HepG2 (cell line): ENCODE data around the gene WNT5B. TPM values are rescaled to one million over a fixed set of nuclear protein-coding genes. Genes with fewer than 3 reads are reported as not detected.

Source experiments
- ATF7 ChIP-seq, 2 experiments: fragments of 450-650 bp in 1 of 2; sonication (generic) in 1 of 2; formaldehyde crosslinking in 1 of 2; IDR thresholded peaks; 2 replicates each; pipeline versions ENCODE4 v1.4.0 to v1.6.1; 2016 to 2020; ENCODE audit warnings: antibody characterized with exemption in 1 of 2, mild to moderate bottlenecking in 1 of 2, missing genetic modification reagents in 1 of 2
- BRF2 ChIP-seq: sonication (generic); formaldehyde crosslinking; IDR thresholded peaks from 2 replicates; pipeline ENCODE4 v1.8.1; 2022; ENCODE audit warnings: mild to moderate bottlenecking, missing genetic modification reagents
- GABPB1 ChIP-seq: IDR thresholded peaks from 2 replicates; pipeline ENCODE4 v1.6.1; 2016; ENCODE audit warnings: mild to moderate bottlenecking, missing genetic modification reagents, moderate library complexity, missing compliant biosample characterization
- IRX3 ChIP-seq: sonication (generic); formaldehyde crosslinking; IDR thresholded peaks from 2 replicates; pipeline ENCODE4 v1.8.1; 2023; ENCODE audit warnings: mild to moderate bottlenecking, low read depth, missing genetic modification reagents, borderline replicate concordance
- JUN ChIP-seq: sonication (generic); formaldehyde crosslinking; IDR thresholded peaks from 2 replicates; pipeline ENCODE4 v1.4.0; 2020; ENCODE audit warnings: mild to moderate bottlenecking, missing genetic modification reagents
- KLF15 ChIP-seq: sonication (generic); formaldehyde crosslinking; IDR thresholded peaks from 2 replicates; pipeline ENCODE4 v1.8.1; 2023; ENCODE audit warnings: borderline replicate concordance, mild to moderate bottlenecking, inconsistent platforms, missing genetic modification reagents, mixed read lengths
- MAFG ChIP-seq: sonication (generic); formaldehyde crosslinking; IDR thresholded peaks from 2 replicates; pipeline ENCODE4 v1.5.1; 2020; ENCODE audit warnings: mild to moderate bottlenecking, missing genetic modification reagents
- MTF2 ChIP-seq: sonication (generic); formaldehyde crosslinking; IDR thresholded peaks from 2 replicates; pipeline ENCODE4 v1.5.0; 2020; ENCODE audit warnings: missing genetic modification reagents, borderline replicate concordance
- NFIB ChIP-seq: sonication (generic); formaldehyde crosslinking; IDR thresholded peaks from 2 replicates; pipeline ENCODE4 v1.9.0; 2021; ENCODE audit warnings: missing genetic modification reagents, mild to moderate bottlenecking, borderline replicate concordance
- NR2C2 ChIP-seq: sonication (generic); formaldehyde crosslinking; IDR thresholded peaks from 2 replicates; pipeline ENCODE4 v1.4.0; 2020; ENCODE audit warnings: missing genetic modification reagents, mild to moderate bottlenecking, moderate library complexity, borderline replicate concordance
- PHF20 ChIP-seq: sonication (generic); formaldehyde crosslinking; IDR thresholded peaks from 2 replicates; pipeline ENCODE4 v1.5.0; 2020; ENCODE audit warnings: mild to moderate bottlenecking, missing genetic modification reagents
- SP1 ChIP-seq, 2 experiments: fragments of 450-650 bp in 1 of 2; sonication (generic) in 1 of 2; formaldehyde crosslinking in 1 of 2; IDR thresholded peaks; 2 replicates each; pipeline versions ENCODE4 v1.4.0 to v1.6.1; 2016 to 2020; ENCODE audit warnings: missing genetic modification reagents in 1 of 2
- SRSF1 ChIP-seq: fragments of 200-400 bp; formaldehyde crosslinking; optimal IDR thresholded peaks from 2 replicates; pipeline ENCODE3; 2017; ENCODE audit warnings: mild to moderate bottlenecking, low read depth, low read length, moderate library complexity
- ZFY ChIP-seq: sonication (generic); formaldehyde crosslinking; IDR thresholded peaks from 2 replicates; pipeline ENCODE4 v1.4.0; 2020; ENCODE audit warnings: missing genetic modification reagents
- ZNF20 ChIP-seq: sonication (generic); formaldehyde crosslinking; IDR thresholded peaks from 2 replicates; pipeline ENCODE4 v1.4.0; 2020; ENCODE audit warnings: mild to moderate bottlenecking, moderate library complexity, missing genetic modification reagents
- ZNF207 ChIP-seq: fragments of 450-650 bp; IDR thresholded peaks from 2 replicates; pipeline ENCODE4 v1.6.1; 2016; ENCODE audit warnings: antibody characterized with exemption, borderline replicate concordance
- ZNF33B ChIP-seq: sonication (generic); formaldehyde crosslinking; IDR thresholded peaks from 2 replicates; pipeline ENCODE4 v1.5.1; 2020; ENCODE audit warnings: mild to moderate bottlenecking, missing genetic modification reagents
- ZNF563 ChIP-seq: sonication (generic); formaldehyde crosslinking; IDR thresholded peaks from 2 replicates; pipeline ENCODE4 v1.8.0; 2022; ENCODE audit warnings: mild to moderate bottlenecking, moderate library complexity, missing genetic modification reagents
- ZNF768 ChIP-seq: sonication (generic); formaldehyde crosslinking; IDR thresholded peaks from 2 replicates; pipeline ENCODE4 v1.4.0; 2020; ENCODE audit warnings: missing genetic modification reagents
- ZNF839 ChIP-seq: sonication (generic); formaldehyde crosslinking; IDR thresholded peaks from 2 replicates; pipeline ENCODE4 v1.4.0; 2020; ENCODE audit warnings: missing genetic modification reagents, mild to moderate bottlenecking, borderline replicate concordance
- ZSCAN21 ChIP-seq: sonication (generic); formaldehyde crosslinking; IDR thresholded peaks from 2 replicates; pipeline ENCODE4 v1.8.0; 2022; ENCODE audit warnings: mild to moderate bottlenecking, missing genetic modification reagents, moderate library complexity, borderline replicate concordance
- polyA plus RNA-seq, 8 experiments: library from polyadenylated mRNA; depleted of rRNA in 3 of 8; stranded (reverse) in 7 of 8; unstranded in 1 of 8; fragments of >200 nt; fragmentation: Illumina TruSeq in 4 of 8; extraction: Trizol in 4 of 8; gene quantifications; 2 replicates each; pipeline versions ENCODE4 v1.2.1 to v1.2.3, GENCODE V29; 2011 to 2016; ENCODE audit warnings: low read depth in 4 of 8, missing spikeins in 1 of 8, mixed read lengths in 1 of 8; ENCODE audit not compliant: insufficient read depth in 1 of 8
- total RNA-seq, 5 experiments: library from RNA; depleted of rRNA; stranded (reverse); fragments of >200 nt; fragmentation: Illumina TruSeq; extraction: Trizol; gene quantifications; 2 replicates each; pipeline ENCODE4 v1.2.3, GENCODE V29; 2016; ENCODE audit warnings: low read depth in 1 of 5
- TF ChIP-seq, protein P1 (sequence below): sonication (generic); formaldehyde crosslinking; IDR thresholded peaks from 2 replicates; pipeline ENCODE4 v1.5.1; 2020; ENCODE audit warnings: missing genetic modification reagents, mild to moderate bottlenecking, borderline replicate concordance

WNT5B gene
- total and polyA plus RNA-seq, 2 of the 13 experiments (the other 11 are each of a cell fraction or from before 2014, with no cell fraction given), result 0.04 TPM; not detected in 1

DNA sequence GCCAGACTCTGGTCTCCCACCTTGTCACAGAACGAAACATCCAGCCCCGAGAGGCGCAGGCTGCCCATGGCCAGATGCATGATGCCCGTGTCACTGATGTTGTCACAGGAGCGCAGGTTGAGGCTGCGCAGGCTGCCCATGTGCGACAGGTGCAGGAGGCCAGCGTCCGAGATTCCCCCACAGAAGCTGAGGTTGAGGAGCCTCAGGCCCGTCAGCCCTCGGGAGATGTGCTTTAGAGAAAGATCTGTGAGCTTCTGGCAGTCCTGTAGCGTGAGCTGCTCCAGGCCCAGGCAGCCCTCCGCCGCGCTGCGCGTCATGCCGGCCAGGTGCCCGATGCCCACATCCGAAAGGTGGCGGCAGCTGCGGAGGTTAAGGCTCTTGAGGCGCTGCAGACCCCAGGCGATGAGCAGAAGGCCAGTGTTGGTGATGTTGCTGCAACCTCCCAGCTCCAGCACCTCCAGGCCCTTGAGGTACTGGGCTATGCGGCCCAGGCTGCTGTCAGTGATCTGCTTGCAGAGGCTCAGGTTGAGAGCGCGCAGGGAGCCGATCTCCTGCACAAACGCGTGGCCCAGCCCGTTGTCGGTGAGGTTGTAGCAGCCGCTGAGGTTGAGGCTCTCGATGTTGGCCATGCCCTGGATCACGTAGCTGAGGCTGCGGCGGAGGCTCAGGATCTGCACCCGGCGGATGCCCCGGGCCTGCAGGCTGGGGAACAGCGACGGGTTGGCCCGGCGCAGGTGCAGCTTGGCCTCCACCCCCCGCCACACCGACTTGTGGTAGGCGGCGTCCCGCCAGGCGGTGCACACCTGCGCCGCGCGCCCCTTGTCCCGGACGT, 35.6 kb upstream of the WNT5B start (continued):
- TF ChIP-seq, protein P1, sequence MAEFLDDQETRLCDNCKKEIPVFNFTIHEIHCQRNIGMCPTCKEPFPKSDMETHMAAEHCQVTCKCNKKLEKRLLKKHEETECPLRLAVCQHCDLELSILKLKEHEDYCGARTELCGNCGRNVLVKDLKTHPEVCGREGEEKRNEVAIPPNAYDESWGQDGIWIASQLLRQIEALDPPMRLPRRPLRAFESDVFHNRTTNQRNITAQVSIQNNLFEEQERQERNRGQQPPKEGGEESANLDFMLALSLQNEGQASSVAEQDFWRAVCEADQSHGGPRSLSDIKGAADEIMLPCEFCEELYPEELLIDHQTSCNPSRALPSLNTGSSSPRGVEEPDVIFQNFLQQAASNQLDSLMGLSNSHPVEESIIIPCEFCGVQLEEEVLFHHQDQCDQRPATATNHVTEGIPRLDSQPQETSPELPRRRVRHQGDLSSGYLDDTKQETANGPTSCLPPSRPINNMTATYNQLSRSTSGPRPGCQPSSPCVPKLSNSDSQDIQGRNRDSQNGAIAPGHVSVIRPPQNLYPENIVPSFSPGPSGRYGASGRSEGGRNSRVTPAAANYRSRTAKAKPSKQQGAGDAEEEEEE, result no peak
- 0 out of 2 replicates have a peak, but pooled peaks have one; percentile 18 for TF ChIP-seq KLF15
- TF ChIP-seq ZNF839 (CRISPR knock-in tag), result 0 out of 2 replicates have a peak, but pooled peaks have one; percentile 32
- TF ChIP-seq BRF2 (CRISPR knock-in tag), result no peak
- TF ChIP-seq IRX3 (CRISPR knock-in tag), result peak; percentile 79
- no peak for TF ChIP-seq ZNF33B
- no peak; the same call in 1 of the 2 replicates for TF ChIP-seq PHF20 (CRISPR knock-in tag)
- TF ChIP-seq ZNF20 (CRISPR knock-in tag), result no peak
- peak; percentile 48; the same call in 1 of the 2 replicates for TF ChIP-seq NFIB (CRISPR knock-in tag)
- TF ChIP-seq ATF7 (IDR thresholded peaks at IDR 0.05), result no peak
- no peak for TF ChIP-seq ATF7 (CRISPR knock-in tag; IDR thresholded peaks at IDR 0.05)
- TF ChIP-seq JUN, result 0 out of 2 replicates have a peak, but pooled peaks have one; percentile 36
- TF ChIP-seq ZNF207, result no peak
- TF ChIP-seq SRSF1, result no peak
- peak; percentile 38; the same call in 1 of the 2 replicates for TF ChIP-seq ZFY
- peak; percentile 56; the same call in 1 of the 2 replicates for TF ChIP-seq GABPB1
- TF ChIP-seq NR2C2 (CRISPR knock-in tag), result no peak
- TF ChIP-seq ZNF768 (CRISPR knock-in tag), result no peak
- TF ChIP-seq ZSCAN21, result peak; percentile 83
- 0 out of 2 replicates have a peak, but pooled peaks have one; percentile 21 for TF ChIP-seq MTF2 (CRISPR knock-in tag)
- TF ChIP-seq MAFG (CRISPR knock-in tag), result no peak
- TF ChIP-seq SP1 (IDR thresholded peaks at IDR 0.05), result no peak
- no peak for TF ChIP-seq SP1 (CRISPR knock-in tag; IDR thresholded peaks at IDR 0.05)
- peak; percentile 85; the same call in 1 of the 2 replicates for TF ChIP-seq ZNF563 (CRISPR knock-in tag)
